ENCODE results near the gene DNASE2.

DNASE2 gene

GRCh38 chr19:12842511-12842910, 38.7 kb downstream of the DNASE2 start:
- CTCF ChIA-PET, result interaction anchor here (1.9 to 11.3 kb wide), 2 partner anchors 82 kb away, joined by 4 to 369 read pairs; no protein-coding TSS in a partner anchor
- POLR2A ChIA-PET, result no interaction called here
- no peak for TF ChIP-seq CTCF (IDR thresholded peaks at IDR 0.05; ENCODE audit: control extremely low read depth, extremely low read depth, low read depth, missing control alignments)
- no peak for DNase-seq (ENCODE audit: extremely low spot score)

GRCh38 chr19:12841094-12841493, 40.2 kb downstream of the DNASE2 start:
- DNase-seq (ENCODE audit: extremely low spot score), result no peak
- ChIA-PET POLR2A (interaction anchor here (0.6 kb wide), 1 partner anchor 704 kb away, joined by 3 read pairs; no protein-coding TSS in a partner anchor), CTCF (interaction anchor here (1.9 kb wide), 1 partner anchor 81 kb away, joined by 4 read pairs; no protein-coding TSS in a partner anchor)
- no peak for TF ChIP-seq CTCF (IDR thresholded peaks at IDR 0.05; ENCODE audit: control extremely low read depth, extremely low read depth, low read depth, missing control alignments)

GRCh38 chr19:12840091-12841079, 40.9 kb downstream of the DNASE2 start:
- ChIA-PET CTCF (interaction anchor here (1.9 kb wide), 1 partner anchor 80 kb away, joined by 4 read pairs; no protein-coding TSS in a partner anchor), POLR2A (interaction anchor here (0.6 kb wide), 1 partner anchor 703 kb away, joined by 3 read pairs; no protein-coding TSS in a partner anchor)
- peak; percentile 69 for DNase-seq (ENCODE audit: extremely low spot score)
- TF ChIP-seq CTCF (IDR thresholded peaks at IDR 0.05; ENCODE audit: control extremely low read depth, extremely low read depth, low read depth, missing control alignments), result no peak

- no peak for TF ChIP-seq CTCF (IDR thresholded peaks at IDR 0.05; ENCODE audit: control extremely low read depth, extremely low read depth, low read depth, missing control alignments)
- ChIA-PET POLR2A (no interaction called here), CTCF (interaction anchor here (0.6 to 1.3 kb wide), 6 partner anchors 9 to 81 kb away, joined by 3 to 7 read pairs (median 4); no protein-coding TSS in a partner anchor)
- DNase-seq (ENCODE audit: extremely low spot score), result no peak
Measured at GRCh38 chr19:12838886-12839756, 42.1 kb downstream of the DNASE2 start.

- TF ChIP-seq CTCF (IDR thresholded peaks at IDR 0.05; ENCODE audit: control extremely low read depth, extremely low read depth, low read depth, missing control alignments), result peak; percentile 81
- DNase-seq (ENCODE audit: extremely low spot score), result peak; percentile 86
- POLR2A ChIA-PET, result no interaction called here
- CTCF ChIA-PET, result interaction anchor here (0.6 to 1.3 kb wide), 6 partner anchors 8 to 81 kb away, joined by 3 to 7 read pairs (median 4); no protein-coding TSS in a partner anchor
Measured at GRCh38 chr19:12838182-12838885, 42.9 kb downstream of the DNASE2 start, which contains the start of gene MAST1. MAST1 (plus strand) TSS chr19:12838515; CDS start chr19:12838573, 58 bp downstream.

Data from GM10248 (cell line).